ENCODE results near the gene WASF1.

WASF1 gene

GRCh38 chr6:110102411-110102810, 77.1 kb downstream of the WASF1 start:
- Histone ChIP-seq H3K9me3 (ENCODE audit: control insufficient read depth, insufficient read depth, low read length) (no peaks in the 10 kb centered on the region), H3K36me3 (ENCODE audit: control insufficient read depth, insufficient read depth, low read length) (no peaks in the 10 kb centered on the region), H3K27me3 (ENCODE audit: control insufficient read depth, insufficient read depth, low read length) (no peaks in the 10 kb centered on the region), H3K4me3 (ENCODE audit: low read depth, low read length) (no peak overlapping the region), H3K4me1 (ENCODE audit: control insufficient read depth, insufficient read depth, low read length) (peaks cover 4% of the 10 kb centered on the region), H3K9ac (ENCODE audit: low read depth, low read length) (no peak overlapping the region)

- no peak overlapping the region for H3K9ac ChIP-seq (ENCODE audit: low read depth, low read length)
- peaks cover 9% of the 10 kb centered on the region for H3K4me1 ChIP-seq (ENCODE audit: control insufficient read depth, insufficient read depth, low read length)
- no peak overlapping the region for H3K4me3 ChIP-seq (ENCODE audit: low read depth, low read length)
- no peaks in the 10 kb centered on the region for H3K9me3 ChIP-seq (ENCODE audit: control insufficient read depth, insufficient read depth, low read length)
- no peaks in the 10 kb centered on the region for H3K36me3 ChIP-seq (ENCODE audit: control insufficient read depth, insufficient read depth, low read length)
- H3K27me3 ChIP-seq (ENCODE audit: control insufficient read depth, insufficient read depth, low read length), result no peaks in the 10 kb centered on the region
These were observed 77.6 kb downstream of the WASF1 start for GRCh38 chr6:110101885-110102284.

- Histone ChIP-seq H3K9me3 (ENCODE audit: control insufficient read depth, insufficient read depth, low read length) (no peaks in the 10 kb centered on the region), H3K36me3 (ENCODE audit: control insufficient read depth, insufficient read depth, low read length) (no peaks in the 10 kb centered on the region)
These were observed 80.9 kb downstream of the WASF1 start for GRCh38 chr6:110098511-110099116.

DNA sequence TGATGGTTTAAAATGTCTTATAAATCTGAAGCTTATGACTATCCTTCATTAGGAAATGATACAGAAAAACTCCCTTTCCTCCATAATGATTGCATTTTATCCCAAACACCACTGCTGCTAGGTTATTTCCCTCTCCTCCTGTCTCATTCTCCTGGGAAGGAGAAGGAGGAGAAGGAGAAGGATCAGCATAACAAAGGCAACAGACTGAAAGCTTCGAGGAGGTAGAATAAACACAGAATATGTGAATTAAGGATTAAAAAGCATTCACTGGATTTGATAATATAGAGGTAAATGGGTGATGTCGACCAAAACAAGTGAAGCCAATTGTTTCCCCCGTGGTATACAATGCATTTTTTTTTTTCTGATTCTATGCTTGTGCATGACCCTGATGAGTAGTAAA, 82.0 kb downstream of the WASF1 start:
- H3K36me3 ChIP-seq (ENCODE audit: control insufficient read depth, insufficient read depth, low read length), result no peaks in the 10 kb centered on the region
- no peaks in the 10 kb centered on the region for H3K9me3 ChIP-seq (ENCODE audit: control insufficient read depth, insufficient read depth, low read length)
- no peak overlapping the region for H3K9ac ChIP-seq (ENCODE audit: low read depth, low read length)
- H3K27me3 ChIP-seq (ENCODE audit: control insufficient read depth, insufficient read depth, low read length), result no peaks in the 10 kb centered on the region
- H3K4me1 ChIP-seq (ENCODE audit: control insufficient read depth, insufficient read depth, low read length), result peaks cover 15% of the 10 kb centered on the region
- no peak overlapping the region for H3K4me3 ChIP-seq (ENCODE audit: low read depth, low read length)

More at GRCh38 chr6:110098511-110099116, 80.9 kb downstream of the WASF1 start:
- H3K4me1 ChIP-seq (ENCODE audit: control insufficient read depth, insufficient read depth, low read length), result peaks cover 15% of the 10 kb centered on the region
- H3K4me3 ChIP-seq (ENCODE audit: low read depth, low read length), result no peak overlapping the region
- no peak overlapping the region for H3K9ac ChIP-seq (ENCODE audit: low read depth, low read length)
- H3K27me3 ChIP-seq (ENCODE audit: control insufficient read depth, insufficient read depth, low read length), result no peaks in the 10 kb centered on the region

- H3K9me3 ChIP-seq (ENCODE audit: control insufficient read depth, insufficient read depth, low read length), result no peaks in the 10 kb centered on the region
- H3K4me3 ChIP-seq (ENCODE audit: low read depth, low read length), result no peak overlapping the region
- H3K4me1 ChIP-seq (ENCODE audit: control insufficient read depth, insufficient read depth, low read length), result peaks cover 15% of the 10 kb centered on the region
- H3K36me3 ChIP-seq (ENCODE audit: control insufficient read depth, insufficient read depth, low read length), result no peaks in the 10 kb centered on the region
- no peaks in the 10 kb centered on the region for H3K27me3 ChIP-seq (ENCODE audit: control insufficient read depth, insufficient read depth, low read length)
- no peak overlapping the region for H3K9ac ChIP-seq (ENCODE audit: low read depth, low read length)
These were observed 83.5 kb downstream of the WASF1 start for GRCh38 chr6:110095935-110096334.

DNA sequence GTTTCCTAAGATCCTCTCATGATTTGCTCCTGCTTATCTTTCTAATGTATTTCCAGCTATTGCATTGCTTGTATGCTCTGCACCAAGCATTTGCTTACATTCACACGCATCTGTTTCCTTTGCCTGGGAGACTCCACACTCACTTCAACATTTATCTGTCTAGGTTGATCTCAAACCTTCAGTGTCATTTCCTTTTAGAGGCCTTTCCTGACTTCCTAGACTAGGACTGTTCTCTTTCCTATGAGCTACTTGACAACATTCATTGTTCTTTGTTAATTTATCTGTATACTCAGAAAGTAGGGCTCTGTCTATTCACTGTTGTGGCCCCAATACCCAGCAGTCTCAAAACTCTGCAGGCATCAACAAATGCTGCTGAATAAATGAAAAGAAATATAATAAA, 84.4 kb downstream of the WASF1 start:
- Histone ChIP-seq H3K27me3 (ENCODE audit: control insufficient read depth, insufficient read depth, low read length) (no peaks in the 10 kb centered on the region), H3K4me3 (ENCODE audit: low read depth, low read length) (no peak overlapping the region), H3K9ac (ENCODE audit: low read depth, low read length) (no peak overlapping the region), H3K36me3 (ENCODE audit: control insufficient read depth, insufficient read depth, low read length) (no peaks in the 10 kb centered on the region), H3K9me3 (ENCODE audit: control insufficient read depth, insufficient read depth, low read length) (no peaks in the 10 kb centered on the region), H3K4me1 (ENCODE audit: control insufficient read depth, insufficient read depth, low read length) (peaks cover 15% of the 10 kb centered on the region)

- Histone ChIP-seq H3K9ac (ENCODE audit: low read depth, low read length) (no peak overlapping the region), H3K27me3 (ENCODE audit: control insufficient read depth, insufficient read depth, low read length) (no peaks in the 10 kb centered on the region), H3K4me1 (ENCODE audit: control insufficient read depth, insufficient read depth, low read length) (peaks cover 15% of the 10 kb centered on the region), H3K4me3 (ENCODE audit: low read depth, low read length) (no peak overlapping the region), H3K9me3 (ENCODE audit: control insufficient read depth, insufficient read depth, low read length) (no peaks in the 10 kb centered on the region), H3K36me3 (ENCODE audit: control insufficient read depth, insufficient read depth, low read length) (no peaks in the 10 kb centered on the region)
These were observed 85.5 kb downstream of the WASF1 start for GRCh38 chr6:110093981-110094380.

DNA sequence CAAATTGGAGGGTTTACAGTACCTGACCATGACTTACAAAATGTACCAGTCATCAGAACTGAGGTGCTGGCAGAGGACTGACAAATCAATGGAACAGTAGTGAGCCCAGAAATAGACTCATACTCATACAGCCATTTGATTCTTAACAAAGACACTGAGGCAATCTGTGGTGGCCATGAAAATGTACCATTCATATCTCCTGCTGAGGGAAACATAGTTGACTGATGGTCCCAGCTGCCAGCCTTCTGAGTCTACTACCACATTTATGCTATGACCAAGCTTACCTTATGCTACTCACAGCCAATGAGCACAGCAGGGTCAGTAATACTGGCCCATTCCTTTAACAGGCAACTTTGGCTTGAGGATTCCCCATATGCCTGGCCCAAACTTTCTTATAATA, 88.6 kb downstream of the WASF1 start:
- Histone ChIP-seq H3K9ac (ENCODE audit: low read depth, low read length) (no peak overlapping the region), H3K36me3 (ENCODE audit: control insufficient read depth, insufficient read depth, low read length) (no peaks in the 10 kb centered on the region), H3K4me1 (ENCODE audit: control insufficient read depth, insufficient read depth, low read length) (no peaks in the 10 kb centered on the region), H3K4me3 (ENCODE audit: low read depth, low read length) (no peak overlapping the region), H3K9me3 (ENCODE audit: control insufficient read depth, insufficient read depth, low read length) (no peaks in the 10 kb centered on the region), H3K27me3 (ENCODE audit: control insufficient read depth, insufficient read depth, low read length) (no peaks in the 10 kb centered on the region)

DNA sequence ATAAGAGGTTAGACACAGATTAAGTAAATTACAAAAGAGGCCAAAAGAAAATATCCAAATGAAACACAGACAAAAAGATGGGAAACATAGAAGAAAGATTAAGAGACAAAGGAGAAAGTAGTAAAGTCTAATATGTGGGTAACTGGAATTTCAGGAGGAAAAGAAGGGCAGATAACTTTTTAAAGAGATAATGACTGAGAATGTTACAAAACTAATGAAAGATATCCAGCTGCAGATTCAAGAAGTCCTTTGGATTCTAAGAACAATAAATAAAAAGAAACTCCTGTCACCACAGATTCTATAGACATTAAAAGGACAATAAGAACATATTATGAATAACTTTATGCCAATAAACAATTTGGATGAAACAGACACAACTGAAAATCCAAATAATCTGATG, 90.1 kb downstream of the WASF1 start:
- H3K9me3 ChIP-seq (ENCODE audit: control insufficient read depth, insufficient read depth, low read length), result no peaks in the 10 kb centered on the region
- H3K9ac ChIP-seq (ENCODE audit: low read depth, low read length), result no peak overlapping the region
- no peaks in the 10 kb centered on the region for H3K27me3 ChIP-seq (ENCODE audit: control insufficient read depth, insufficient read depth, low read length)
- H3K4me3 ChIP-seq (ENCODE audit: low read depth, low read length), result no peak overlapping the region
- H3K4me1 ChIP-seq (ENCODE audit: control insufficient read depth, insufficient read depth, low read length), result no peaks in the 10 kb centered on the region
- no peaks in the 10 kb centered on the region for H3K36me3 ChIP-seq (ENCODE audit: control insufficient read depth, insufficient read depth, low read length)

GRCh38 chr6:110085285-110085684, 94.2 kb downstream of the WASF1 start:
- no peaks in the 10 kb centered on the region for H3K27me3 ChIP-seq (ENCODE audit: control insufficient read depth, insufficient read depth, low read length)

GRCh38 chr6:110083875-110084585, 95.4 kb downstream of the WASF1 start:
- Histone ChIP-seq H3K9ac (ENCODE audit: low read depth, low read length) (no peak overlapping the region), H3K4me3 (ENCODE audit: low read depth, low read length) (no peak overlapping the region), H3K4me1 (ENCODE audit: control insufficient read depth, insufficient read depth, low read length) (no peaks in the 10 kb centered on the region), H3K9me3 (ENCODE audit: control insufficient read depth, insufficient read depth, low read length) (no peaks in the 10 kb centered on the region), H3K27me3 (ENCODE audit: control insufficient read depth, insufficient read depth, low read length) (no peaks in the 10 kb centered on the region), H3K36me3 (ENCODE audit: control insufficient read depth, insufficient read depth, low read length) (no peaks in the 10 kb centered on the region)

More at GRCh38 chr6:110085285-110085684, 94.2 kb downstream of the WASF1 start:
- Histone ChIP-seq H3K4me1 (ENCODE audit: control insufficient read depth, insufficient read depth, low read length) (no peaks in the 10 kb centered on the region), H3K9me3 (ENCODE audit: control insufficient read depth, insufficient read depth, low read length) (no peaks in the 10 kb centered on the region), H3K4me3 (ENCODE audit: low read depth, low read length) (no peak overlapping the region), H3K36me3 (ENCODE audit: control insufficient read depth, insufficient read depth, low read length) (no peaks in the 10 kb centered on the region), H3K9ac (ENCODE audit: low read depth, low read length) (no peak overlapping the region)

GRCh38 chr6:110075406-110075805, 104.1 kb downstream of the WASF1 start:
- Histone ChIP-seq H3K4me3 (ENCODE audit: low read depth, low read length) (no peak overlapping the region), H3K36me3 (ENCODE audit: control insufficient read depth, insufficient read depth, low read length) (no peaks in the 10 kb centered on the region), H3K4me1 (ENCODE audit: control insufficient read depth, insufficient read depth, low read length) (no peaks in the 10 kb centered on the region), H3K27me3 (ENCODE audit: control insufficient read depth, insufficient read depth, low read length) (no peaks in the 10 kb centered on the region), H3K9me3 (ENCODE audit: control insufficient read depth, insufficient read depth, low read length) (no peaks in the 10 kb centered on the region), H3K9ac (ENCODE audit: low read depth, low read length) (no peak overlapping the region)

Data from iPS-15b (cell line).